HepG2 (cell line): ENCODE measurements around the gene PDE3B. TPM values are rescaled to one million over a fixed set of nuclear protein-coding genes. Genes with fewer than 3 reads are reported as not detected.

Experiments
- ARID5B ChIP-seq: IDR thresholded peaks from 2 replicates; pipeline ENCODE4 v1.4.0; 2020; ENCODE audit warnings: mild to moderate bottlenecking, missing genetic modification reagents
- FOXM1 ChIP-seq: sonication (generic); formaldehyde crosslinking; IDR thresholded peaks from 2 replicates; pipeline ENCODE4 v1.5.0; 2020; ENCODE audit warnings: missing genetic modification reagents
- HNRNPK ChIP-seq: fragments of 200-400 bp; formaldehyde crosslinking; IDR thresholded peaks from 2 replicates; pipeline ENCODE4 v1.6.1; 2018; ENCODE audit warnings: low read length, low read depth, moderate library complexity, mild to moderate bottlenecking; ENCODE audit not compliant: poor library complexity, severe bottlenecking
- HNRNPLL ChIP-seq: fragments of 200-400 bp; formaldehyde crosslinking; IDR thresholded peaks from 2 replicates; pipeline ENCODE4 v1.6.1; 2017; ENCODE audit warnings: mild to moderate bottlenecking, low read depth, low read length; ENCODE audit not compliant: poor library complexity, severe bottlenecking
- ISL2 ChIP-seq: sonication (generic); formaldehyde crosslinking; IDR thresholded peaks from 2 replicates; pipeline ENCODE4 v1.5.0; 2020; ENCODE audit warnings: missing genetic modification reagents
- MYPOP ChIP-seq: sonication (generic); formaldehyde crosslinking; IDR thresholded peaks from 2 replicates; pipeline ENCODE4 v1.8.1; 2023; ENCODE audit warnings: mild to moderate bottlenecking, moderate library complexity, missing genetic modification reagents
- NR1H2 ChIP-seq: sonication (generic); formaldehyde crosslinking; IDR thresholded peaks from 2 replicates; pipeline ENCODE4 v1.8.1; 2022; ENCODE audit warnings: low read depth, missing genetic modification reagents, borderline replicate concordance
- SAP130 ChIP-seq: IDR thresholded peaks from 2 replicates; pipeline ENCODE4 v1.6.1; 2016; ENCODE audit warnings: low read depth
- SOX5 ChIP-seq: IDR thresholded peaks from 2 replicates; pipeline ENCODE4 v1.6.1; 2016; ENCODE audit warnings: borderline replicate concordance
- TGIF2 ChIP-seq: IDR thresholded peaks from 2 replicates; pipeline ENCODE4 v1.6.1; 2016; ENCODE audit warnings: control low read depth, missing compliant biosample characterization
- ZFP36L2 ChIP-seq: sonication (generic); formaldehyde crosslinking; IDR thresholded peaks from 2 replicates; pipeline ENCODE4 v1.4.0; 2020; ENCODE audit warnings: missing genetic modification reagents
- ZNF20 ChIP-seq: sonication (generic); formaldehyde crosslinking; IDR thresholded peaks from 2 replicates; pipeline ENCODE4 v1.4.0; 2020; ENCODE audit warnings: mild to moderate bottlenecking, moderate library complexity, missing genetic modification reagents
- ZNF407 ChIP-seq: sonication (generic); formaldehyde crosslinking; IDR thresholded peaks from one replicate; pipeline ENCODE4 v1.5.1; 2020; ENCODE audit warnings: mild to moderate bottlenecking, missing genetic modification reagents; ENCODE audit errors: not compliant biosample characterization
- ZNF441 ChIP-seq: sonication (generic); formaldehyde crosslinking; IDR thresholded peaks from 2 replicates; pipeline ENCODE4 v1.7.0; 2021; ENCODE audit warnings: missing genetic modification reagents, borderline replicate concordance
- ZNF577 ChIP-seq: sonication (generic); formaldehyde crosslinking; IDR thresholded peaks from 2 replicates; pipeline ENCODE4 v1.4.0; 2020; ENCODE audit warnings: mild to moderate bottlenecking, low read depth, missing genetic modification reagents, borderline replicate concordance
- polyA plus RNA-seq, 8 experiments: library from polyadenylated mRNA; depleted of rRNA in 3 of 8; stranded (reverse) in 7 of 8; unstranded in 1 of 8; fragments of >200 nt; fragmentation: Illumina TruSeq in 4 of 8; extraction: Trizol in 4 of 8; gene quantifications; 2 replicates each; pipeline versions ENCODE4 v1.2.1 to v1.2.3, GENCODE V29; 2011 to 2016; ENCODE audit warnings: low read depth in 4 of 8, missing spikeins in 1 of 8, mixed read lengths in 1 of 8; ENCODE audit not compliant: insufficient read depth in 1 of 8
- total RNA-seq, 5 experiments: library from RNA; depleted of rRNA; stranded (reverse); fragments of >200 nt; fragmentation: Illumina TruSeq; extraction: Trizol; gene quantifications; 2 replicates each; pipeline ENCODE4 v1.2.3, GENCODE V29; 2016; ENCODE audit warnings: low read depth in 1 of 5
- TF ChIP-seq, protein P1 (sequence below): IDR thresholded peaks from 2 replicates; pipeline ENCODE4 v1.6.1; 2016; ENCODE audit warnings: control low read depth

PDE3B gene
- total and polyA plus RNA-seq, 2 of the 13 experiments (the other 11 are each of a cell fraction or from before 2014, with no cell fraction given): 14.1 to 26.5 TPM

- TF ChIP-seq ZNF407 (CRISPR knock-in tag): no peak
- no peak for TF ChIP-seq NR1H2
- TF ChIP-seq SOX5 (CRISPR knock-in tag): peak; percentile 18; the same call in 1 of the 2 replicates
- no peak for TF ChIP-seq ZNF577 (CRISPR knock-in tag)
- TF ChIP-seq, protein P1, sequence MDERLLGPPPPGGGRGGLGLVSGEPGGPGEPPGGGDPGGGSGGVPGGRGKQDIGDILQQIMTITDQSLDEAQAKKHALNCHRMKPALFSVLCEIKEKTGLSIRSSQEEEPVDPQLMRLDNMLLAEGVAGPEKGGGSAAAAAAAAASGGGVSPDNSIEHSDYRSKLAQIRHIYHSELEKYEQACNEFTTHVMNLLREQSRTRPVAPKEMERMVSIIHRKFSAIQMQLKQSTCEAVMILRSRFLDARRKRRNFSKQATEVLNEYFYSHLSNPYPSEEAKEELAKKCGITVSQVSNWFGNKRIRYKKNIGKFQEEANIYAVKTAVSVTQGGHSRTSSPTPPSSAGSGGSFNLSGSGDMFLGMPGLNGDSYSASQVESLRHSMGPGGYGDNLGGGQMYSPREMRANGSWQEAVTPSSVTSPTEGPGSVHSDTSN (CRISPR knock-in tag): no peak
- TF ChIP-seq ISL2: peak; percentile 50
- no peak for TF ChIP-seq HNRNPLL
- TF ChIP-seq ZNF441 (CRISPR knock-in tag): no peak
- peak; percentile 31; the same call in 1 of the 2 replicates for TF ChIP-seq MYPOP (CRISPR knock-in tag)
- TF ChIP-seq ZNF20 (CRISPR knock-in tag): no peak
- no peak for TF ChIP-seq TGIF2
- TF ChIP-seq HNRNPK: no peak
- TF ChIP-seq ARID5B (CRISPR knock-in tag): peak; percentile 77
- no peak for TF ChIP-seq ZFP36L2 (CRISPR knock-in tag)
- TF ChIP-seq SAP130 (CRISPR knock-in tag): peak; percentile 32; the same call in 1 of the 2 replicates
- TF ChIP-seq FOXM1 (CRISPR knock-in tag): no peak
These were observed 32.5 kb downstream of the PDE3B start (continued) for GRCh38 chr11:14676068-14676467.
